Transverse colon (tissue), 3 donors: ENCODE measurements around the gene MIDN.

Source experiments
- POLR2A ChIP-seq: fragments of 450-650 bp; IDR thresholded peaks from one replicate; pipeline ENCODE4 v1.6.1; 2016; ENCODE audit warnings: antibody characterized with exemption, mild to moderate bottlenecking, moderate library complexity
- TF ChIP-seq, protein P1 (sequence below), 5 experiments: fragments of 200-600 bp in 3 of 5; fragments of 450-650 bp in 2 of 5; sonication (generic) in 3 of 5; IDR thresholded peaks; 1 replicate in 2 of 5; 2 replicates in 3 of 5; pipeline ENCODE4 v1.5.1; 2016 to 2017; ENCODE audit warnings: antibody characterized with exemption in 5 of 5, inconsistent platforms in 3 of 5, mild to moderate bottlenecking in 2 of 5, moderate library complexity in 1 of 5

GRCh38 chr19:1216756-1217155 lies 31.6 kb upstream of the MIDN start:
- TF ChIP-seq, protein P1, sequence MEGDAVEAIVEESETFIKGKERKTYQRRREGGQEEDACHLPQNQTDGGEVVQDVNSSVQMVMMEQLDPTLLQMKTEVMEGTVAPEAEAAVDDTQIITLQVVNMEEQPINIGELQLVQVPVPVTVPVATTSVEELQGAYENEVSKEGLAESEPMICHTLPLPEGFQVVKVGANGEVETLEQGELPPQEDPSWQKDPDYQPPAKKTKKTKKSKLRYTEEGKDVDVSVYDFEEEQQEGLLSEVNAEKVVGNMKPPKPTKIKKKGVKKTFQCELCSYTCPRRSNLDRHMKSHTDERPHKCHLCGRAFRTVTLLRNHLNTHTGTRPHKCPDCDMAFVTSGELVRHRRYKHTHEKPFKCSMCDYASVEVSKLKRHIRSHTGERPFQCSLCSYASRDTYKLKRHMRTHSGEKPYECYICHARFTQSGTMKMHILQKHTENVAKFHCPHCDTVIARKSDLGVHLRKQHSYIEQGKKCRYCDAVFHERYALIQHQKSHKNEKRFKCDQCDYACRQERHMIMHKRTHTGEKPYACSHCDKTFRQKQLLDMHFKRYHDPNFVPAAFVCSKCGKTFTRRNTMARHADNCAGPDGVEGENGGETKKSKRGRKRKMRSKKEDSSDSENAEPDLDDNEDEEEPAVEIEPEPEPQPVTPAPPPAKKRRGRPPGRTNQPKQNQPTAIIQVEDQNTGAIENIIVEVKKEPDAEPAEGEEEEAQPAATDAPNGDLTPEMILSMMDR (IDR thresholded peaks at IDR 0.05): no peak
- no peak for TF ChIP-seq POLR2A
